Hippocampal formation (tissue), 2 donors: ENCODE data around the gene PLOD3.
"Not testable (repeated sequence)": the region's sequence is repeated elsewhere in the genome, so short reads cannot be mapped to it uniquely, and the experiment has no call there.

Experiments used
- DNase-seq, 2 donors: peaks; one replicate each; lab custom pipeline; 2025; lab: John Stamatoyannopoulos, UW

Gene PLOD3, protein sequence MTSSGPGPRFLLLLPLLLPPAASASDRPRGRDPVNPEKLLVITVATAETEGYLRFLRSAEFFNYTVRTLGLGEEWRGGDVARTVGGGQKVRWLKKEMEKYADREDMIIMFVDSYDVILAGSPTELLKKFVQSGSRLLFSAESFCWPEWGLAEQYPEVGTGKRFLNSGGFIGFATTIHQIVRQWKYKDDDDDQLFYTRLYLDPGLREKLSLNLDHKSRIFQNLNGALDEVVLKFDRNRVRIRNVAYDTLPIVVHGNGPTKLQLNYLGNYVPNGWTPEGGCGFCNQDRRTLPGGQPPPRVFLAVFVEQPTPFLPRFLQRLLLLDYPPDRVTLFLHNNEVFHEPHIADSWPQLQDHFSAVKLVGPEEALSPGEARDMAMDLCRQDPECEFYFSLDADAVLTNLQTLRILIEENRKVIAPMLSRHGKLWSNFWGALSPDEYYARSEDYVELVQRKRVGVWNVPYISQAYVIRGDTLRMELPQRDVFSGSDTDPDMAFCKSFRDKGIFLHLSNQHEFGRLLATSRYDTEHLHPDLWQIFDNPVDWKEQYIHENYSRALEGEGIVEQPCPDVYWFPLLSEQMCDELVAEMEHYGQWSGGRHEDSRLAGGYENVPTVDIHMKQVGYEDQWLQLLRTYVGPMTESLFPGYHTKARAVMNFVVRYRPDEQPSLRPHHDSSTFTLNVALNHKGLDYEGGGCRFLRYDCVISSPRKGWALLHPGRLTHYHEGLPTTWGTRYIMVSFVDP

DNA sequence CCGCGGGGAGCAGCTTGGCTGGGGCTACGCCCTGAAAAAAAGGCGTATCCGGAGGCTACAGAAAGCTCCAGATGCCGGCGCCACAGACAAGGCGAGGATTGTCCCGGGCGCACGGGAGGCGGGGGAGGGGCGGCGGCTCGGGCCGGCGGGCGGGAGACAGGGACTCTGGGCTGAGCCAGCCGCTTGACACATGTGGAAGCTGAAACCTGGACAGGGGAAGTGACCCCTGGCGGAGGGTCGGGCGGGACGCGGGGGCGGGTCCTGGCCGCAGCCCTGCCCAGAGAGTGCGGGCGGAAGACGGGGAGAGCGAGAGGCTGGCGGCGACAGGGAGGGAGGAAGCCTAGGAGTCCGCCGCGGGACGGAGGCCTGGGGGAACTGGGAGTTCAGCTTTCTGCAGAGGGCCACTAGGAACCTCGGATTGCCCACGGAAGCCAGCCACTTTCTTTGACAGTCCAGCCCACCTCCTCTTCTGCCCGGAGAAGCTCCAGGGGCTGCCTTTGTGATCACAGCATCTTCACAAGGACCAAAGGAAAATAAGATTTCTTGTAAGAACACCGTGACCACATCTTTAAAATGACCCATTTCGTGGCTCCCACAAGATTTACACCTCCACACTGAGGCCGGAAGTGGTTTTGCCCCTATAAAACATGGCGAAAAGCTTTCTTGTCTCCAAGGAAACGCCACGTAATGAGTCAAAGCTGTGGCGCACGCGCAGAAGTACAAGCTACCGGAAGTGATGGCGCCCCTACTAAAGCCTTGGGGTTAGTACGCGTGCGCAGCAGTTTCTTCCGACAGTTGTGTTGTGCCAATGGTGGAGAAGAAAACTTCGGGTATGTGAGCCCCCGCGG, at the start of gene PLOD3, which contains the start of gene ZNHIT1:
Gene PLOD3, minus strand, starts transcription at position 194 of the 848 bp plus-strand sequence. CDS start 307 bp downstream, outside the sequence.
Gene ZNHIT1, plus strand, starts transcription at position 778 of the 848 bp plus-strand sequence. Its CDS starts 31 bp downstream, at position 809.
- DNase-seq = peak; percentile 87 to 94

DNA sequence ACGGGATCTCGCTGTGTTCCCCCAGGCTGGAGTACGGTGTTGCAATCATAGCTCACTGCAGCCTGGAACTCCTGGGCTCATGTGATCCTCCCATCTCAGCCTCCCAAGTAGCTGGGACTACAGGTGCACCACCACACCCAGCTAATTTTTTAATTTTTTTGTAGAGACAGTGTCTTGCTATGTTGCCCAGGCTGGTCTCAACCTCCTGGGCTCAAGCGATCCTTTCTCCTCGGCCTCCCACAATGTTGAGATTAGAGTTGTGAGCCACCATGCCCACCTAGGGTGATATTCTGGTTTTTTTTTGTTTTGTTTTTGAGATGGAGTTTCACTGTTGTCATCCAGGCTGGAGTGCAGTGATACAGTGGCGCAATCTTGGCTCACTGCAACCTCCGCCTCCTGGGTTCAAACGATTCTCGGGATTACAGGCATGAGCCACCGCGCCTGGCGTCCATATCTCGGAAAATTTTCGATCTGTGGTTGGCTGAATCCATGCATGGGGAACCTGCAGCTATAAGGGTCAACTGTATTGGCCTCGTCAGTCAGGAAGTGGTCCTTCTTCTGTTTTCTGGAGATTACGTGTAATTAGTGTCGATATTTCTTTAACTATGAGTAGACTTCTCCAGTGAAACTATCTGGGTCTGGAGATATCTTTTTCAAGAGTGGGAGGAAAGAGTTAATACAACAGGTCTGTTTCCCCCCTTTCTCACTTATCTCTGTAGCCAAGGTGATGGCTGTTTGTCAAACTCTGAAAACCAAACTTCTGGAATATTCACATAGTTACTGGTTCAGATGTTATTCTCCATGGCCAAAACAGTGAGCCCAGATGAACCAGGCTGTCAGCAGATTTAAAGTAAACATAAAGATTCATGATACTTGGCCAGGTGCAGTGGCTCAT, 48.5 kb upstream of the PLOD3 start:
- DNase-seq = no peak

DNA sequence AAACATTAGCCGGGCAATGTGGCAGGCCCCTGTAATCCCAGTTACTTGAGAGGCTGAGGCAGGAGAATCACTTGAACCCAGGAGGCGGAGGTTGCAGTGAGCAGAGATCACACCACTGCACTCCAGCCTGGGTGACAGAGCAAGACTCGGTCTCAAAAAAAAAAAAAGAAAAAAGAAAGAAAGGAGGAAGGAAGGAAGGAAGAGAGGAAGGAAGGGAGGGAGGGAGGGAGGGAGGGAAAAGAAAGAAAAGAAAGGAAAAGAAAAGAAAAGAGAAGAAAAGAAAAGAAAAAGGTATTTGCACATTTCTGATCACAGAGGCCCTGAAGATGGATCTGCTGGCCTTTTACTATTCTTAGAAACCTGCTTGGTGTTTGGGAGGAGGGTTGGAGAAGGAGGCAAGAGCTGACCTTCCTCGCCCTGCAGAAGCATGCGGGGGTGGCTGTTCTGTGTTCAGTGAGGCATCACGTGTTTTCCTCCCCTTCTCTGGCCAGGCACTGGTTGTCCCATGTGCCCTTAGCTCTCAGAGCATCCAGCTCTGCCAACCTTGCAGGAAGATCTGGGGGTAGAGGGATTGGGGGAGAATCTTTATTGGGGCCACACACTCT, 46.8 kb upstream of the PLOD3 start:
- not testable (repeated sequence) for DNase-seq

DNA sequence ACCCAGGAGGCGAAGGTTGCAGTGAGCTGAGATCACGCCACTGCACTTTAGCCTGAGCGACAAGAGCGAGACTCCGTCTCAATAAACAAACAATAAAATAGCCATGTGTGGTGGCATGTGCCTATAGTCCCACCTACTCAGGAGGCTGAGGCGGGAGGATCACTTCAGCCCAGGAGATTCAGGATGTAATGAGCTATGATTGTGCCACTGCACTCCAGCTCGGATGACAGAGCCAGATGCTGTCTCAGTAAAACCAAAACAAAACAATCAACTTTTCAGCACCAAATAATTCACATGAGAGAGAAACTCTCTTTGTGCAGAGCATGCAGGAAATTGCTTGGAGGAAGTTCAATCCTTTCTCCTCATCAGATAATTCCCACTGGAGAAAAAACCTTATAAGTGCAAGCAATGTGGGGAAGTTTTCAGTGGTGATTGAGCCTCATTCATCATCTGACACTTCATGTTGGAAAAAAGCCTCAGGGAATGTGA, 40.9 kb upstream of the PLOD3 start:
- no peak for DNase-seq

DNA sequence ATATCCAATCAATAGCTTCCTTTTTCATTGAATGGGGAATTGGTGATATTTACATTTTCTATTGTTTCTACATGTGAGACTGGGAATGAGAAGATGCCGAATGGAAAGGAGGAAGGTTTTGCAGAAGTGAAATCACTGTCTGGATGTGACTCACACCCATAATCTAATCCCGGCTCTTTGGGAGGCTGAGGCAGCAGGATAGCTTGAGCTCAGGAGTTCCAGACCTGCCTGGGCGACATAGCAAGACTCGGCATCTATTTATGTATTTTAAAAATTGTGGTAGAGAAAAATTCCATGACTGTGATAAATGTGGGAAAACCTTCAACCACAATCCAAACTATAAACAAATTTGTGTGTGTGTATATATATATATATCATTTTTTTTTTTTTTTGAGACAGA, 38.4 kb upstream of the PLOD3 start:
- no peak for DNase-seq

DNA sequence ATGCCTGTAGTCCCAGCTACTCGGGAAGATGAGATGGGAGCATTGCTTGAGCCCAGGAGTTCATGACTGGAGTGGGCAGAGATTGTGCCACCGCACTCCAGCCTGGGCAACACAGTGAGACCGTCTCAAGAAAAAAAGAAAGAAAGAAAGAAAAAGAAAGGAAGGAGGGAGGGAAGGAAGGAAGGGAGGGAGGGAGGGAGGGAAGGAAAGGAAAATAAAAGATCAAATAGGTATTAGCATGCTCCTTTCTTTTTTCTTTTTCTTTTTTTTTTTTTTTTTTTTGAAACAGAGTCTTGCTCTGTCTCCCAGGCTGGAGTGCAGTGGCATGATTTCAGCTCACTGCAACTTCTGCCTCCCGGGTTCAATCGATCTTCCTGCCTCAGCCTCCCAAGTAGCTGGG, 35.8 kb upstream of the PLOD3 start:
- DNase-seq = not testable (repeated sequence)

DNA sequence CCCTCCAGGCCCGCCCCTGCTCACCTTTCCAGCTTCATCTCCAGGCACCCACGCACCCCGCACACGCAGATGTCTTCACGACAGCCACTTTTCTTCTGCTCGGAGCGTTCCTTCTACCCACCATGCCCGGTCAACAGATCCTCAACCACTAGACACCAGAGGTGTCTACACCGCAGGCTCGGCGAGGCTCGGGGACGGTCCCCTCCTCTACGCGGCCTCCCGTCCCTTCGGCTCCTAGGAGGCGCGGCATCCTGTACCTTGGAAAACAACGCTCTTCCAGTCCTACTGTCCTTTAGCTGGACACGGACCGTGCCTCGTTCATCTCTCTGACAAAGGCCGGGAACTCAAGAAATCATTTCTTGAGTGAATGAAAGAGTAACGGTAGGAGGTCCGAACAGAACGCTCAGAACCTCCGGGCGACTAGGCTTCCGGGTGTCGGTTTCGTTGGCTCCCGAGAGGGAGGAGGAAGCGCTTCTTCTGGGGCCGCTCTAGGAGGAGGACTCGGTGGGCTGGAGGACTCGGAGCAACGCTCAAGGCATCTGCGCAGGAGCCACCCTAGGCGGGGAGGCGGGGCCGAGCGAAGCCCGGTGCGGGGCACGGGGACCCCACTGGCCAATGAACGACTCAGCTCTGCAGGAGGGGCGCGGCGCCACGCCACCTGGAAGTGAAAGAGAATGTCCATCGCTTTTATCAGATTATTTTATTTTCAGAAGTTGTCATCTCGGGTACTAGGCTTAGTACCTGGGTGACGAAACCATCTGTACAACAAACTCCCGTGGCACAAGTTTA, 34.7 kb upstream of the PLOD3 start:
- DNase-seq = peak; percentile 92 to 96

DNA sequence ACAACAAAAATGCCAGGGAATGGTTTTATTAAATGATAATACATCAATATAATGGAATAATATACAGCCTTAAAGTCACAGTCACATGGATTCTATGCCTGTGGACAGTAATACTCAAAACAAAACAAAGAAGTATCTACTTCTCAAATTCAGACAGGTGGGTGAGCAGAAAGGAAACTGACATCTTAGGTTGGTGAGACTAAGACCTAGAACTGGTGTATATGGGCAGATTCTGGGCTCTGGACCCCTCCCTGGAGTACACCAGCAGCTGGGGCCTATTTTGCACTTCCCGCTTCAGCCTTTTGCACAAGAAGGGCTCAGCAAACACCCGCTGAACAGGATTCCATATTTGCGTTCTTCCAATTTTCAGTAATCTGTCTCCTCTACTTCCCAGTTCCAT, 32.9 kb upstream of the PLOD3 start:
- DNase-seq = no peak

DNA sequence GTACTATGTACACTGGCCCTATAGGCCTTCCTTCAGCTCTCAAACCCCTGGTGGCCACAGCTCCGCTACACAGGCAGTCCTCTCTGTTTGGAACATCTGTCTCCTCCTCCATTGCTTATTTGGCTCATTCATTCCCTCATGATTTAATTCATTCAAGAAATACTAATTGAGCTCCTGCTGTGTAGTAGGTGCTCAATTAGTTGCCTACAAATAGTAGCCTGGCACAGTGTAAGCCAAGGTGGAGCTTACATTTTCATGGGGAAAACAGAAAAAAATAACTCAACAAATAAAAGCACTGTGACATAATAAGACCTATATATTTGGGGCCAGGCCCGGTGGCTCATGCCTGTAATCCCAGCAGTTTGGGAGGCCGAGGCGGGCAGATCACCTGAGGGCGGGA, 30.9 kb upstream of the PLOD3 start:
- DNase-seq = no peak

DNA sequence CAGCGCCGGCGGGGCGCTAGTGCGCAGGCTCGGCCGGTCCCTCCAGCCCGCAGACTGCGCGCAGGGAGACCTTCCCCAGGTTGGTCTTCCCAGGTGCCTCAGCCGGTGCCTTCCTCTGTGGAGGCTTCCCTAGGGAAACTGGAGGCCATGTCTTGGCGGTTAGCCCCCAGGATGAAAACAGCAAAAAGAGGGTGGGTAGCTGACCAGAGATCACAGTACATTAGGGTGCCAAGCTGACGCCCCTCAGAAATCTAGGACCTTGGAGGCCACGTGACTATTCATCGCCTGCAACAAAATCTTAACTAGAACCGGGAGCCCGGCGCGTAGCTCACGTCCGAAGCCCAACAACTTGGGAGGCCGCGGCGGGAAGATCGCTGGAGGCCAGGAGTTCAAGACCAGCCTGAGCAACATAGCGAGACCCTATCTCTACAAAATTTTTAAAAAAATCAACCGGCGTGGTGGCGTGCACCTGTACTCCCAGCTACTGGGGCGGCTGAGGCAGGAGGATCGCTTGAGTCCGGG, 27.8 kb upstream of the PLOD3 start:
- DNase-seq = no peak

DNA sequence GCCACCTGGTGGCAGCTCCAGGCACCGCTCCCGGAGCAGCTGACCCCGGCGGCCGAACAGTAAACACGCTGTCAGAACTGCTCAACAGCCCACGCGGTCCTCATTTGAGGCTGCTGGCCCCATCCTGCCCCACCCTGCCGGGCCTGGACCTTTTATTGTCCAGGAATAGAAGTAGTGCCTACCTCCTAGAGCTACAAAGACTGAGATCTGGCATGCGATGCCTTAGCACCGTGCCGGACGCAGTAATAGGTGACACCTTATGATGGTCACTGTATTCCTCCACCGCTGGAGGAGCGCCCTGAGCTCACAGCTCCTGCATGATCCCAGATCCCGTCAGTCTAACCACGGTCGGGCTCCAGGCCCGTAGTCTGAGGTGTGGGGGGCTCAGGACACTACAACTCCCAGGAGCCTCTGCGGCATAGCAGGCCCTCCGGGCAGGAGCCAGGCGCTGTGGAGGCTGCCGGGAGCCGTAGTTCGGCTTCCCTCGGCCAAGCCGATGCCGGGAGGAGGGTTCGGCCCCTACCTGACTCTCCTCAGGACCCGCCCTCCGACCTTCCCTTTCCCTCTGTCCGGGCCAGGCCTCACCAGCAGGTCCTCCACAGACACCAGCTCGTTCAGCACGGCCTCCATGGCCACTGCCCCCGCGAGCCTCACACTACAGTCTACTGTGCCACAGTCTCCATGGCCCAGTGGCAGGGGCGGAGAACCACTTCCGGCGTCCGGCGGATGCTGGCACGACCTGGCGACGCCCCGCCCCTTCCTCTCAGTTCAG, 27.2 kb upstream of the PLOD3 start, which contains the start of gene FIS1:
Gene FIS1, minus strand, starts transcription at position 707 of the 772 bp plus-strand sequence. Its CDS starts 77 bp downstream, at position 630.
- peak; percentile 98 for DNase-seq

DNA sequence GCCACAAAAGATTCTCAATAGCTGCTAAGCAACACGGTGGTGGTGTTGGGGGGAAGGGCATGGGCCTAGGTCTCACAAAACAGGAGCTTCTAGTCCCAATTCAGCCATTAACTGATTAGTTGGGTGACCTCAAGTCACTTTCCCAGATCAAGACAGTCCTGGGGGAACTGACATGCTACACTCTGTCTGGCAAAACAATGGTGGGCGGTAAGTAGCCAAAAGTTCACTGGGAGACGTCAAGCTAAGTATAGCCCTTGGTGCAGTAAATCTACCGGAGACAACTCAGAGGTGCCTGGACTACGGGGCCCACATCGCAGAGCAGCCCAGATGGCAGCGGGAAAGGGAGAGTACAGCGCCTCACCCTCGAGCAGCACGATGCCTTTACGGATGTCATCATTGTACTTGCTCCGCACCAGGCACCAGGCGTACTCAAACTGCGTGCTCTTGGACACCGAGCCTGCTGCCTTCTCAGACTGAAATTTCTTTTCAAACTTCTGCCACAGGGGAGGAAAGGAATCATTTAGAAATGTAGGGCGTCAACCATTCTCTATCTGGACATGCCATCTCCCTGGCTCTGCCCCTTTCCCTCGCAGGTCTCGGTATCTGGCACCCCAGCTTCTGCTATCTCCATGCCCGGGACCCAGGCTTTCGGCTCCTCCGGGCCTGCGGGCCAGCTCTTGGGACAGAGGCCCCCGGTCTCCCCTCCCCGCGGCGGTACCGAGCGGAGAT, 26.4 kb upstream of the PLOD3 start:
- no peak for DNase-seq

DNA sequence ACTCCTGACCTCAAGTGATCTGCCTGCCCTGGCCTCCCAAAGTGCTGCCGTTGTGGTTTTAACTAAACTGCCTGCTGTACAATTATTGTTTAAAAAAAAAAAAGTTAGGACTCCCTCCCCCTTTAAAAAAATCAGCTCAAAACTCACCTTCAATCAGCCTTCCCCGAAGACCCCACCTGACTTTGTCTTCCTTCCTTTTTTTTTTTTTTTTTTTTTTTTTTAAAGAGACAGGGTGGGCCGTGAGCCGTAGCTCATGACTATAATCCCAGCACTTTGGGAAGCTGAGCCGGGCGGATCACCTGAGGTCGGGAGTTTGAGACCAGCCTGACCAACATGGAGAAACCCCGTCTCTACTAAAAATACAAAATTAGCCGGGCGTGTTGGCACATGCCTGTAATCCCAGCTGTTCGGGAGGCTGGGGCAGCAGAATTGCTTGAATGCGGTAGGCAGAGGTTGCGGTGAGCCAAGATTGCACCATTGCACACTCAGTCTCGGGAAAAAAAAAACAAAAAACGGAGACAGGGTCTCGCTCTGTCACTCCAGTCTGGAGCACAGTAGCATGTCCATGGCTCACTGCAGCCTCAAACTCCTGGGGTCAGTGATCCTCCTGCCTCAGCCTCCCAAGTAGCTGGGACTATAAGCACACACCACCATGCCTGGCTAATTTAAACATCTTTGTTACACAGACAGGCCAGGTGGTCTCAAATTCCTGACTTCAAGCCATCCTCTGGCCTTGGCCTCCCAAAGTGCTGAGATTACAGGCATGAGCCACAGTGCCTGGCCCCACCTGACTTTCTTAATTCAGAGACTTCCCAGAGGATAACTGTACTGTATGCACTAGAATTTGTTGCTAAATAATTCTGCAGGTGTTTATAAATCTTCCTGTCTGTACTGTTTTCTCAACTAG, 24.3 kb upstream of the PLOD3 start:
- DNase-seq = no peak

DNA sequence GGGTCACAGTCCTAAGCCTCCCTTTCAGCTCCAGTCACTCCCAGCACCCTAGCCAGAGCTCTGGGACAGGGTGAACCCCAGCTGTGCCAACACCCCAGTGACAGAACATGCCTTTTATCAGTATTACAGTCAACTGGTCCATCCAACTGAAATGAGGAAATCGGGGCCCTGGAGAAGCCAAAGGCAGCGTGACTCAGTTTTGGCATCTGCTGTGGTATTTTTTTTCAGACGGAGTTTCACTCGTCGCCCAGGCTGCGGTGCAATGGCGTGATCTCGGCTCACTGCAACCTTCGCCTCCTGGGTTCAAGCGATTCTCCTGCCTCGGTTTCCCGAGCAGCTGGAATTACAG, 23.6 kb upstream of the PLOD3 start:
- no peak for DNase-seq

DNA sequence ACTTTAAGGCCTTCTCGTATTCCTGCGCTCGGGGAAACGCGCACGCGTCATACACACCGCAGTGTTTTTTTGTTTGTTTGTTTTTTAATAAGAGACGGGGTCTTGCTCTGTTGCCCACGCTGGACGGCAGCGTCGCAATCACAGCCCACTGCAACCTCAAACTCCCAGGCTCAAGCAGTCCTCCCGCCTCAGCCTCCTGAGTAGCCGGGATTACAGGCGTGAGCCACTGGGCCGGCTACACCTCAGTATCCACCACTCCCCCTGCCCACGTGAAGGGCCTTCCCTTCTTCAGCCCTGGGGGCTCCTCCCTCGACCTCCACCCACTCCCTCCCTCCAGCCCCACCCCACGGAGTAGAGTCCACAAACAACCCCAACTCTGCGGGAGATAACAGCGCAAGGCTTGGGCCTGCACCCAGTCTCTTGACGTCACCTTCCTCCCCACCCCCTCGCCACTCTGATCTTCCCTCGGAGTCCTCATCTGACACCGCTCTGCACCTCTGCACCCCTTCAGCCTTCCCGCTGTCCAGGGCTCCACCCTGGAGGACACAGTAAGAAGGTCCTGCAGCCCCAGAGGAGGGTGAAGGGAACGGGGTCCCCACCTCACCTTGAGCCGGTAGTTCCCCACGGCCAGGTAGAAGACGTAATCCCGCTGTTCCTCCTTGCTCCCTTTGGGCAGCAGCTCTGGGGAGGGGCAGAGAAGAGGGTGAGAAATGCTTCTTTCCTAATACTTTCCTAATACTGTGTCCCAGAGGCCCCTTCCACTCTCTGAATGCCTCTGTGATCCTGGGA, 23.0 kb upstream of the PLOD3 start:
- DNase-seq = no peak

DNA sequence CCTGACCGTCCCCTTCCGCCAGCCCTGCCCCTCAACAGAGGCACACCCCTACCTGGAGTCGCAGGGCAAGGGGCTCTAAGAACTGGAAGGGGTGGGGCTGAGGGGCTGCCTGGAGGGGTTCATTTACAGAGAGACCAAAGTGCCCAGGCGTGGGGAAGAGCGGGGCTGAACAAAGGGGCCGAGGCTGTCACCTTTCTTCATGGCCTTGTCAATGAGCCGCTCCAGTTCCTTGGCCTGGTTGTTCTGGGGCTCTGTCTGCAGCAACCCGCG, 22.5 kb upstream of the PLOD3 start:
- DNase-seq = no peak
